GM19324 (cell line): ENCODE data around the gene TBX4.
"Not testable (repeated sequence)": the region's sequence is repeated elsewhere in the genome, so short reads cannot be mapped to it uniquely, and the experiment has no call there.

Experiments
- ATAC-seq: cut with Tn5 transposase; IDR thresholded peaks from one replicate; pipeline ENCODE4 v1.9.1; 2021; ENCODE audit warnings: mild to moderate bottlenecking, moderate library complexity; ENCODE audit not compliant: unreplicated experiment, low FRiP score

TBX4 gene

DNA sequence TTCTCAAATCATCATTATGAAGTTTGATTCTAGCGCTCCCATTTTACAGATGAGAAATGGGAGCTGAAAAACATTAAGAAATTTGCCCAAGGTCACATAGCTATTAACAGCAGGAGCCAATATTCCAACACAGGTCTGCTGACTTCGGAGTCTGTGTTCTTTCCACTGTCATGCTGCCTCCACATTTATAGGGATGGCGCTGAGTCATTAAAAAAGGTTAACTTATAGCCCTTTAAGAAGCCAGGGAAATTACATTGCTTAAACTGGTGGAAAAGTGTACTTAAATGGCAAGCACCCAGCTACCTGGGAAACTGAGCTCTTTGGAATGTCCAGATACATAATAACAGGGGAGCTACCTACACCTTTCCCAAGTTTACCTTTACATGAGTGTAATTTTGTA is 65.0 kb downstream of the TBX4 start:
- ATAC-seq, result no peak

DNA sequence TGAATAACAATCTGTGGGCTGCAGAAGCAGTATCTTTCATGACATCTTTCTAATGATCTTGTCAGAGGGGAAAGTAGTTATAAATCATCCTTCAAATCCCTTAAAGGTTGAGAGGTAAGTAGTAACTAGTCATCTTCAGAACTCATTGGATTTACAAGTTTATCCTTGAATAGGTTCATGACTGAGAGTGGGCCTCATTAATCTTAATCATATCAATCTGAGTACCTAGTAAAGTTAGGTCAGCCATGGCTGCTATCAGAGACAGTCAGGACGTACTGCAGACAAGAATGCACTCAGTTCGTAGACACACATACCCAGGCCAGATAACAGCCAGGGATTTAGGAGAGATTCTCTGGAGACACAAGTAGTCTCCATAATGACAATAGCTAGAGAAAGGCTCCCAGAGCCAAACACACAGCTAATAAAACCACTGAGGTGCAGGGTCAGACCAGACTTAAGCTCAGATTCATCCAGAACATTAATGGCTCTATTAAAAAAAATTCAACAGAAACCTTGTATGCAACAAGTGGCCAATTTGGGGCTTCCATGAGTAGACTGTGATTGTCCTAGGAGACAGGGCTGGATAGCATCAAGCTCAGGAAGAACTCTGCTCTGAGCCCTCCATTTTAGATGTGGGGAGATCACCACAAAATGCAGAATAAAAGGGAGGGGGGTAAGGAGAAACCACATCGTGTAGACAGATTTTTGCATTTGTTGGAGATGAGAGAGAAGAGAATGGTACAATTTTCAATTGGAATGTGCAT is 65.8 kb downstream of the TBX4 start:
- no peak for ATAC-seq

DNA sequence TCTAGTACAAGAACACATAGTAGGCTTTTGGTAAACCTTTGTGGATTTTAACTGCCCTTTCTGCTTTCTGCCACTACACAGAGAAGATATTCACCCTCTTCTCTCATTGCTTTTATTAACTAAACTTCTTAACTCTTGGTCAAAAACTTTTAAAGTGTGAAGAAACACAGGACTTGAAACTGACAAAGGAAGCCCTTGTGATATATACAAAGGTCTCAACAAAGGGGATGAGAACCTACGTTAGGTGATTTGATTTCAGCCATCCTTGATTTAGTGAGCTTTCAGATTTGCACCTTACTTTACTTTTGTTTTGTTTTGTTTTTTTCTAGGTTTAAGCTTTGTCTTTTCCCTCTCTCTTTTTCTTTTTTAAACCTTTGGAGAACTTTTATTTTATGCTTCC is 66.9 kb downstream of the TBX4 start:
- no peak for ATAC-seq

DNA sequence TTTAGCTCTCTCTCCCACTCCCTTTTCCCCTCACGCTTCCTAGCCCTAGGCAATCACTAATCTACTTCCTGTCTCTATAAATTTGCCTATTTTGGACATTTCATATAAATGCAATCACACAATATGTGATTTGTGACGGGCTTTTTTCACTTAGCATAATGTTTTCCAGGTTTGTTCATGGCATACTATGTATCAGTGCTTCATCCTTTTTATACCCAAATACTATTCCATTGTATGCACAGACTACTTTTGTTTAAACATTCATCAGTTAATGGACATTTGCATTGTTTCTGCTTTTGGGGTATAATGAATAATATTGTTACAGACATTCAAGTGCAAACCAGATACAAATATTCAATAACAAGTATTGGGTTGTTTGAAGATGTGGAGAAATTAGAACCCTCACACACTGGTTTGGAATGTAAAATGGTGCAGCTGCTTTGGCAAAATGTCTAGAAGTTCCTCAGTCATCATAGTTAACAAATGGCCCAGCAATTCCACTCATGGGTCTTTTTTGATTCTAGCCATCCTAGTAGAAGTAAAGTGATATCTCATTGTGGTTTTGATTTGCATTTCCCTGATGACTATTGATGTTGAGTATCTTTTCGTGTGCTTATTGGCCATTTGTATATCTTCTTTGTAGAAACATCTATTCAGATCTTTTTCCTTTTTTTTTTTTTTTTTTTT is 67.7 kb downstream of the TBX4 start:
- no peak for ATAC-seq

DNA sequence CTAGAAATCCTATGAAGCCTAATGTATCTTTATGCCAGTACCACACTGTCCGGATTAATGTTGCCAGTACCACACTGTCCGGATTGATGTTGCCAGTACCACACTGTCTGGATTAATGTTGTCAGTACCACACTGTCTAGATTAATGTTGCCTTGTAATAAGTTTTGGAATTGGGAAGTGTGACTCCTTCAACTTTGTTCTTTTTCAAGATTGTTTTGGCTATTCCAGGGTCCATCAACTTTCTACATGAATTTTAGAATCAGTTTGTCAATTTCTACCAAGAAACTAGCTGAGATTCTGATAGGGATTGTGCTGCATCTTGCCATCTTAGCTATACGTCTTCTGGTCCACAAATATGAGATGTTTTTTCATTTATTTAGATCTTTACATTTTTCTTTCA is 68.7 kb downstream of the TBX4 start:
- no peak for ATAC-seq

DNA sequence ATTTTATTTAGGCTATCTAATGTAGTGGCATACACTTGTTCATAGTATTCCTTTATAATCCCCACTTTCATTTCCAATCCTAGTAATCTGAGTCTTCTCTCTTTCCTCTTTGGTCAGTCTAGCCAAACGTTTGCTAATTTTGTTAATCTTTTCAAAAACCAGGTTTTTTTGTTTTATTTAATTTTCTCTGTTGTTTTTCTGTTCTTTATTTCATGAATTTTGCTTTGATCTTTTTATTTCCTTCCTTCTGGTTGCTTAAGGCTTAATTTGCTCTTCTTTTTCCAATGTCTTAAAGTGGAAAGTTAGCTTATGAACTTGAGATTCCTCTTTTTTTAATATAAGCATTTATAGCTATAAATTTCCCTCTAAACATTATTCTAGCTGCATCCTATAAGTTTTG is 69.9 kb downstream of the TBX4 start:
- ATAC-seq, result no peak

DNA sequence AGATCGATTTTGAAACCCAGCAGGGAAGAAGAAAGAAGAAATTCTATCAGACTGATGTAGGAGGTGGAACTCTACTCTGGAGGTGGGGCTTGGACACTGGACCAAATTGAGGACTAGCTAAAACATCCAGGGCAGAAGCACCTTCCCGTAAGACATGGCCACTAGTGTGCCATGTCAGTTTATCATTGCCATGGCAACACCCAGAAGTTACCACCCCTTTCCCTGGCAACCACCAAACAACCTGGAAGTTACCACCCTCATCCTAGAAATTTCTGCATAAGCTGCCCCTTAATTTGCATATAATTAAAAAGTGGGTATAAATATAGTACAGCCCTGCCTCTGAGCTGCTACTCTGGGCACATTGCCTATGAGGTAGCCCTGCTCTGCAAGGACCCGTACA is 72.1 kb downstream of the TBX4 start:
- ATAC-seq, result no peak

DNA sequence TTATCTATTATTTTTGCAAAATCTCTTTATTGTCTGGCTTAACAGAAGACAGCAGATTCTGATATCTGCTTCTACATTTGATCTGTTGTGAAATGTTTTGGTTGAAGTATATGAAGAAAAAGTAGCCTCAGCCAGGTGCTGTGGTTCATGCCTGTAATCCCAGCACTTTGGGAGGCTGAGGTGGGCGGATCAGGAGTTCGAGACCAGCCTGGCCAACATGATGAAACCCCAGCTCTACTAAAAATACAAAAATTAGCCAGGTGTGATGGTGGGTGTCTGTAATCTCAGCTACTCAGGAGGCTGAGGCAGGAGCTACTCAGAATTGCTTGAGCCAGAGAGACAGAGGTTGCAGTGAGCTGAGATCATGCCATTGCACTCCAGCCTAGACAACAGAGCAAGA is 75.2 kb downstream of the TBX4 start:
- ATAC-seq, result not testable (repeated sequence)

DNA sequence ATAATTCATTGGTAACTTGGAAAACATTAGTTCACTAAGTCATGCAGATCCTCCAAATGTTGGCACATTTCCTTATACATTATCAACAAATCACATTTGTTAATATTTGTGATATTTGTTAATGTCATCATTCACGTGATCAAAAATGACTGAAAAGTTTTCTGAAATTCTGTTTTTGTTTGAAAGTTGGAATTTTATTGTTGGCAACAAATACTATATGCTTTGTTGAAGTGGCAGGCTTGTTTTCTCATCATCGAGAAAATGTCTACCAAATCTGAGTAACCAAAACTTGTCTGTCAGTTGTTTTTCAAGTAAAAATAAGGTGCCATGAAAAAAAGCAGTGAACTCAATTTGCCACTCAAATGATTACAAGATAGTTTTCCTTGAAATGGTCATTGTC is 75.9 kb downstream of the TBX4 start:
- ATAC-seq, result no peak

DNA sequence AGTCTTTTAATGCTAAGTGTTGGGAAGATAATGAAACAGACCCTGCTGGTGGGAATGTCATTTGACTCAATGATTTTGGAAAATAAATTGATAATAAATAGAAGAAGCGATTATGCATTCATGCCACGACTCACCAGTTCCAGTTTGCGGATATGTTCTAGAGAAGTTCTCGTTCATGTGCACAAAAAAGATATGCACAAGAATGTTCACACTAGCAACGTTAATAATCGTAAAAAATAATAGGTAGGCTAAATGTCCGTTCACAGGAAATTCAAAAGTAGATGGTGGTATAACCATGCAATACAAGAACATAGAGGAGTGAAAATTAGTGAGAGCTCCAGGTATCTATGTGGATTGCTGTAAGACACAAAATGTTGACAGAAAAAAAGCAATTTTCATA is 79.0 kb downstream of the TBX4 start:
- no peak for ATAC-seq

DNA sequence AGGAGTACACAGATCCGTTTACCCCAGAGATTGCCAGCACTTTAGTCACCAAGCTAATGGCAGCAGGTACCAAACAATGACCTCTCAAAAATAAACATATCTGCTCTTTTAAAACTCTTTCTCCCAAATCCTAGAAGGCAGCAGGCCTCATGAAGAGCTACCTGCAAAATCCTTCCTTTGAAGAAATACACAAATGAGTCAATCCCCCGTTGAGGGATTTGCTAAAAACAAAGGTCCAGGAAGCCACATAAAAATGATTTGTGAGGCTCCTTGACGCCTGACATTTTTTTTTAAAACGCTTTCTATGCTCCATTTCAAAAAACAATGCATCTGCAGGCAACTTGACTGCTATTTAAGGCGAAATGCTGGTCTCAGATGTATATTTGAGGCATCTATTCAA is 80.6 kb downstream of the TBX4 start:
- ATAC-seq, result no peak

DNA sequence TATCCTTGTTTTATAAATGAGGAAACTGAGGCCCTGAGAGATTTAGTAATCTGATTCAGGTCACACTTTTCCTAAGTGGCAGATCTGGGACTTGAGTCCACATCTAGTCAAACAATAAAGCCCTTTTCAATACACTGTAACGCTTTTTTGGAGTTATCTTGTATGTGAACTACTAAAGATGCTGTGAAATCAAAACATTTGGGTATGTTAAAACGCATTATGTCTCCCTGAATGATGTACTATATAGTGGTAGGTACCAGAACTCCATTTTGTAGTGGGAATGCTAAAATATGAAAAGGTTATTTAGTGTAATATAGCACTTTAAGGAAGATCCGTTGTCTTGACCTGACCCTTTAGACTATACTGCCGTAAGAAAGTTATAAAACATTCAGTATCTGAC is 81.6 kb downstream of the TBX4 start:
- no peak for ATAC-seq

DNA sequence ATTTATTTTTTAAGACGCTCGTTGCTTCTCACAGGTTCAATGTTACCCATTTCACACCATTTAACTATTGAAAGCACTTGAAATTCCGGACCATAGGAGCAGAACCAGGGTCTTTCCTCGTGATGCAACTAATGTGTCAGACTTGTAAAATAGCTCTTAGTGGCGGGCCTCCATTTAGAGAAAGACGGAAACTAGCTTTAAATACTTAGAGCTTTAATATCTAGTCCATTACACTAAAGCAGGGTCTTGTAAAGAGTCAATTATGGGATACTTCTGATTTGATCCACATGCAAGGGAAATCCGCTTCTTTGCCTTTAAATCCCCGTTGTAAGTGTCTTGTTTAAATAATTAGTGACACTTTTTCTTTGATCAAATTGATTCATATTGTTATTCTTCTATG is 82.2 kb downstream of the TBX4 start:
- no peak for ATAC-seq
